Heart left ventricle (tissue), 16 donors: ENCODE data around the gene HS1BP3. TPM values are rescaled to one million over a fixed set of nuclear protein-coding genes. Genes with fewer than 3 reads are reported as not detected.

Source experiments
- ATAC-seq, 4 donors: fragments of 200-7000 bp; cut with Tn5 transposase; one replicate each; pipeline ENCODE4 v1.9.1; 2020 to 2022; ENCODE audit warnings: moderate library complexity in 4 of 4, mild to moderate bottlenecking in 3 of 4, moderate number of reproducible peaks in 1 of 4
- DNase-seq, 5 donors: peaks; one replicate each; pipeline ENCODE4 v3.0.0-alpha.2; 2020
- H3K27ac ChIP-seq, 12 donors: fragments of 200-600 bp; sonication (generic) in 4 of 12; one replicate each; pipeline versions ENCODE4 v1.5.0 to v1.8.0; 2016 to 2022; ENCODE audit warnings: mild to moderate bottlenecking in 2 of 12
- H3K27me3 ChIP-seq, 9 donors: fragments of 200-600 bp; sonication (generic) in 2 of 9; one replicate each; pipeline versions ENCODE4 v1.5.1 to v1.8.0; 2016 to 2022; ENCODE audit warnings: mild to moderate bottlenecking in 3 of 9
- H3K36me3 ChIP-seq, 9 donors: fragments of 200-600 bp; sonication (generic) in 2 of 9; one replicate each; pipeline versions ENCODE4 v1.5.0 to v1.8.0; 2018 to 2022; ENCODE audit warnings: mild to moderate bottlenecking in 2 of 9
- H3K4me1 ChIP-seq, 12 donors: fragments of 200-600 bp; sonication (generic) in 4 of 12; one replicate each; pipeline versions ENCODE4 v1.5.0 to v1.8.0; 2016 to 2022; ENCODE audit warnings: mild to moderate bottlenecking in 3 of 12
- H3K4me3 ChIP-seq, 12 donors: fragments of 200-600 bp; sonication (generic) in 4 of 12; one replicate each; pipeline versions ENCODE4 v1.5.0 to v1.8.0; 2017 to 2022; ENCODE audit warnings: mild to moderate bottlenecking in 9 of 12, moderate library complexity in 4 of 12
- H3K9me3 ChIP-seq, 12 donors: fragments of 200-600 bp; sonication (generic) in 4 of 12; one replicate each; pipeline versions ENCODE4 v1.5.0 to v1.8.0; 2016 to 2022; ENCODE audit warnings: mild to moderate bottlenecking in 1 of 12
- CTCF ChIP-seq, 12 donors: fragments of 200-600 bp; sonication (generic) in 4 of 12; IDR thresholded peaks; one replicate each; pipeline versions ENCODE4 v1.5.0 to v1.8.0; 2018 to 2022; ENCODE audit warnings: antibody characterized with exemption in 12 of 12, mild to moderate bottlenecking in 5 of 12
- POLR2A ChIP-seq, 2 donors: fragments of 450-650 bp; IDR thresholded peaks; one replicate each; pipeline ENCODE4 v1.6.1; 2017; ENCODE audit warnings: antibody characterized with exemption in 2 of 2, mild to moderate bottlenecking in 2 of 2, moderate library complexity in 2 of 2
- WGBS, 4 donors: extraction: QIAGEN DNeasy Blood & Tissue Kit in 2 of 4; methylation state at CpG; one replicate each; pipeline versions ENCODE4 v1.1.5 to v1.1.7; 2013 to 2018; 5-methylcytosine and 5-hydroxymethylcytosine counted together
- intact Hi-C, 10 donors: fragments of 100-400 bp; cut with DNase I; formaldehyde crosslinking; loops; one replicate each; pipeline versions ENCODE4 v1.11.1 to v1.14.2; 2022
- polyA plus RNA-seq, 2 donors: library from polyadenylated mRNA; stranded (reverse); fragments of 200-250 nt; gene quantifications; one replicate each; pipeline ENCODE4 v1.2.3, GENCODE V29; 2013
- total RNA-seq, 9 donors: library from RNA; depleted of rRNA in 2 of 9; stranded (reverse); fragments of >200 nt in 2 of 9; fragmentation: NEBNext Ultra II Directional in 3 of 9; extraction: Animal tissue kit (Norgen Biotek cat#: 25700) in 3 of 9; gene quantifications; one replicate each; pipeline versions ENCODE4 v1.1.0 to v1.2.4, GENCODE V29; 2016 to 2023
- donor health status: ischemic (EF 13 %, LVEDD 7.1; RV severe dilation, severe dysfunction).
- donor health status: healthy with polysubstance abuse.
- donor health status: DM: no; HTN: yes; CAD: no.
- donor health status: DM: no; HTN: no; CAD: no.
- donor health status: ischemic (EF 25% LVEDD 6.9; RV normal size, moderate dysfunction).
- donor health status: ischemic (EF 25% LVEDD 5.7; RV mildly dilated, moderate dysfunction).
- donor health status: healthy.
- donor health status: DM: yes; HTN: yes; CAD: no.
- donor health status: ischemic (EF 35%, LVEDD 5.7; RV mildly dilated, moderate dysfunction).
- donor health status: nonischemic (EF 11% LVEDD 7.7; RV severe dilation, severe dysfunction).
- donor health status: DM: yes; HTN: yes; CAD: no.
- donor health status: PGD.
- donor health status: ischemic (EF 29% LVEDD 5.4; RV normal size, mild dysfunction).
- donor health status: nonischemic (EF 23%, LVEDD 6.1; RV moderate dilation, normal function).

Gene HS1BP3
- total and polyA plus RNA-seq, 11 donors, result 12.7 to 23.7 (median 21.0) TPM

DNA sequence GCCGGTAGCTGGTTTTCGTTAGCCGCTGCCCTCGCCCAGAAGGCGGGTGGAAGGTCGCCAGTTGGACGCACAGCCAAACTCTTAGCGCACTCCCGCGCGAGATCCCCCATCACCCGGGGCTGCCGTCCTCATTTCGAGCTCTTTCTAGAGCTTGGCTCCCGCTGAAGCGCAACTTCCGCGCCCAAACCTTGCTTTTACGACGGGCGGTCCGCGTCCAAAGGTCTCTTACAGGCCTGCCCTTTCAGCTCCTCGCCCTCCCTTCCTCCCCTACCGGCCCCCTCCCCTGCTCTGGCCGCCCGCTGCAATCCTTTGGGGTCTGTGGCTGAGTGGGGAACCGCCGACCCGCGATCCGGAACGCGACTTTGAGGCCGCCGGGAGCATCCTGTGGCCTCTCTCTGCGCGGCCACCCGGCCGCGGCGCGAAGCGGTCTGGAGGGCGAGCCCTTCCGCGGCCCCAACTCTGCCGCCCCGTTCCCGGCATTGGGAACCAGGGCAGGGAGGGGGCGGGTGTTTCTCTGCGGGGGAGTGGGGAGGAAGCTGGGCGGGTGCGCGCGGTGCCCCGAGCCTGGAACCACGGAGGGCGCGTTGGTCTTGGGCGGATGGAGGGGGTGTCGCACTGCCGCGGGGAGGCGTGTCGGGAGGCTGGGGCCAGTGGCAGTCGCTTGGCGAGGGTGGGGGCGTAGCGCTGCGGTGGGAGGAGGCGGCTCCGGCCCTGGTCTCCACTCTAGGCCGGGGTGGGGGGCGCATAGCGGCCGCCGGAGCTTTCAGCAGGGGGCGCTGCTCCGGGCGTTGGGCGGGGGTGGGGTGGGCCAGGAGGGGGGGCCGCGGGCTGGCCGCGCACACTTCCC is 15.6 kb upstream of the HS1BP3 start, which contains the start of gene GDF7:
GDF7 (plus strand) TSS at position 841 of the 847 bp plus-strand sequence. CDS start 96 bp downstream, outside the sequence.
- intact Hi-C loops, result loop anchor here in 6 of 10 donors (5.0 to 10.0 kb wide), 4 partner anchors 88 to 451 kb away; partner anchors contain the start of gene LDAH (in 1 of the 6)
- peak in 3 of 5 donors; percentile 55 to 63 (median 62) for DNase-seq
- Histone ChIP-seq H3K27me3 (peaks cover 39 to 96% (median 83%) of the 10 kb centered on the region in 9 donors), H3K4me1 (peaks cover 0 to 41% (median 15%) of the 10 kb centered on the region in 12 donors), H3K27ac (peak within 1 kb of the TSS in 6 of 12 donors; percentile 17 to 52 (median 36)), H3K4me3 (peak within 1 kb of the TSS; percentile 26 to 65 (median 50)), H3K9me3 (no peaks in the 10 kb centered on the region), H3K36me3 (no peaks in the 10 kb centered on the region)
- WGBS, 4 donors, result 0 to 1% (median 1%) methylated on average over 42 to 85 of the region's 86 CpGs
- TF ChIP-seq POLR2A (IDR thresholded peaks at IDR 0.05) (no peak), CTCF (IDR thresholded peaks at IDR 0.05) (peak in 9 of 12 donors; percentile 13 to 53 (median 32))
- peak in 3 of 4 donors; percentile 35 to 69 (median 49) for ATAC-seq

DNA sequence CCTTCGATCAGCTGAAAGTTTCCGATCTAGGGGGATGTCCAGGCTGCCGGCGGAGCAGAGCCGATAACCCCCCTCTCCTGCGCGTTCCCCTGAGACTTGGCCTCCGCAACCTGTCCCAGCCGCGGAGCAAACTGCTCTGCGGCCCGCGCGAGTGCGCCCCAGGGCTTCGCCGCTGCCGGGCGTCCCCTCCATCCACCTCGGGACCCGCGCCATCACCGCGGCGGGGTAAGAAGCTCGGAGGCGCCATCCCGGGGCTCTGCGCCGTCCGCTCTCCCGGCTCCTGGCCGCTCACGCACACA is 15.1 kb upstream of the HS1BP3 start:
- ATAC-seq, result peak in 1 of 4 donors; percentile 5
- peak overlapping the region in 11 of 12 donors; percentile 26 to 65 (median 53) for H3K4me3 ChIP-seq
- no peaks in the 10 kb centered on the region for H3K9me3 ChIP-seq
- H3K27ac ChIP-seq, result peak overlapping the region in 5 of 12 donors; percentile 17 to 52 (median 41)
- H3K36me3 ChIP-seq, result no peaks in the 10 kb centered on the region
- H3K4me1 ChIP-seq, result peaks cover 0 to 36% (median 15%) of the 10 kb centered on the region in 12 donors
- TF ChIP-seq CTCF (IDR thresholded peaks at IDR 0.05) (no peak), POLR2A (IDR thresholded peaks at IDR 0.05) (no peak)
- intact Hi-C loops, result loop anchor here in 6 of 10 donors (5.0 to 10.0 kb wide), 4 partner anchors 89 to 451 kb away; partner anchors contain the start of gene LDAH (in 1 of the 6)
- peaks cover 40 to 96% (median 79%) of the 10 kb centered on the region in 9 donors for H3K27me3 ChIP-seq
- WGBS, 4 donors, result 1 to 3% (median 2%) methylated on average over 34 of the region's 34 CpGs
- DNase-seq, result no peak

DNA sequence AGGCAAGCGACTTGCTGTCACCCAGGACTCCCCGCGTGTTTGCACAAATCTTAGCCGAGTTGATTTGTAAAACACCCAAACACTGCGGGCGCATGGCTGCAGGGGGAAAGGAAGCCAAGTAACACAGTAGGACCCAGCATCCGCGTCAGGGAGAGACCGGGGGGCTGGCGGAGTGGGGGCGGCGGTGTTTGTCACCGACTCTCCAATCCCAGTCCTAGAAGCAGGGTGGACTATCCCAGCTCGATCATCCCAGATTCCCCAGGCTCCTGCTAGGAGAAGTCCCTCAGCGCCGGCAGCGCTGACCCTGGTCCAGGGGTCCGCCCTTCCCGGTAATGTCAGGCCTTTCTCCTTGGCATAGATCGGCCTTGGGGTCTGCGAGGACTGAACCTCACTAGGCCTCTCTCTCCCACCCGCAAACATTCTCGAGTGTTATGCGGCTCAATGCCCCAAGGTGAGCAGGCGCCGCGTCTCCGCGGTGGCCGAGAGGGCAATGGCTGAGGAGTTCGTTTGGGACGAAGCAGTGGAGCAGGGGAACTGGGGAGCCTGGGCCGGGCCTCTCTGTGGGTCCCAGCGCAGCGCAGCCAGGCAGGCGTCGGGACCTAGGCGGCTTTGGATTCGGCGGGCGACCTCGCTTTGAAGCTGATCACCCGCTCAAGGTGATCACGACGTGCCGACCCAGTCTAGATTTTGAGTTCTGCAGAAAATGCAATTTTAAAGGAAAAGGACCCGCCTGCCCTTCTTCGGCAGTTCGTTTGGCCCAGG is 14.5 kb upstream of the HS1BP3 start:
- no peak for DNase-seq

More for the DNA sequence above, 14.5 kb upstream of the HS1BP3 start:
- no peaks in the 10 kb centered on the region for H3K9me3 ChIP-seq
- intact Hi-C loops, result loop anchor here in 6 of 10 donors (5.0 to 10.0 kb wide), 4 partner anchors 89 to 452 kb away; partner anchors contain the start of gene LDAH (in 1 of the 6)
- H3K27ac ChIP-seq, result peak overlapping the region in 1 of 12 donors; percentile 23
- ATAC-seq, result no peak
- peaks cover 35 to 96% (median 76%) of the 10 kb centered on the region in 9 donors for H3K27me3 ChIP-seq
- peak overlapping the region in 10 of 12 donors; percentile 43 to 65 (median 55) for H3K4me3 ChIP-seq
- peaks cover 0 to 31% (median 15%) of the 10 kb centered on the region in 12 donors for H3K4me1 ChIP-seq
- WGBS, 4 donors, result 4 to 17% (median 7%) methylated on average over 27 to 49 of the region's 49 CpGs
- TF ChIP-seq CTCF (IDR thresholded peaks at IDR 0.05) (no peak), POLR2A (IDR thresholded peaks at IDR 0.05) (no peak)
- H3K36me3 ChIP-seq, result no peaks in the 10 kb centered on the region
